Activated CD8-positive, alpha-beta T cell treated with anti-CD3 and anti-CD28 coated beads for 36 hours (primary cell): Measurements from ENCODE around the gene GPC5. TPM values are rescaled to one million over a fixed set of nuclear protein-coding genes. Genes with fewer than 3 reads are reported as not detected.

Source experiments
- ATAC-seq: fragments of 200-7000 bp; cut with Tn5 transposase; one replicate; pipeline ENCODE4 v1.10.0; 2021; ENCODE audit warnings: mild to moderate bottlenecking, moderate library complexity
- CTCF ChIA-PET: fragments of 350-600 bp; sonication (Branson Sonifier 250); formaldehyde crosslinking; loops from one replicate; lab custom pipeline; 2021; ENCODE audit warnings: antibody characterized with exemption; lab: Charles Lee
- POLR2A ChIA-PET: fragments of 350-600 bp; sonication (Branson Sonifier 250); formaldehyde crosslinking; loops from one replicate; lab custom pipeline; 2021; ENCODE audit warnings: antibody characterized with exemption; lab: Charles Lee
- DNase-seq: peaks from one replicate; pipeline ENCODE4 v3.0.0-alpha.2; 2020
- H3K27ac Mint-ChIP-seq: one replicate; pipeline ENCODE4 v1.8.0; 2021; ENCODE audit warnings: mild to moderate bottlenecking, mixed read lengths
- H3K27me3 Mint-ChIP-seq: one replicate; pipeline ENCODE4 v1.8.0; 2021; ENCODE audit warnings: mixed read lengths
- H3K36me3 Mint-ChIP-seq: one replicate; pipeline ENCODE4 v1.8.0; 2021; ENCODE audit warnings: low read depth, mixed read lengths
- H3K4me1 Mint-ChIP-seq: one replicate; pipeline ENCODE4 v1.8.0; 2021; ENCODE audit warnings: low read depth, mixed read lengths
- H3K4me3 Mint-ChIP-seq: one replicate; pipeline ENCODE4 v1.8.0; 2021; ENCODE audit warnings: mild to moderate bottlenecking, moderate library complexity, mixed read lengths
- H3K9me3 Mint-ChIP-seq: one replicate; pipeline ENCODE4 v1.8.0; 2021; ENCODE audit warnings: mixed read lengths
- CTCF ChIP-seq: fragments of 200-600 bp; IDR thresholded peaks from one replicate; pipeline ENCODE4 v1.8.0; 2022; ENCODE audit warnings: antibody characterized with exemption, mild to moderate bottlenecking
- intact Hi-C: fragments of 100-400 bp; cut with micrococcal nuclease; formaldehyde crosslinking; loops from one replicate; pipeline ENCODE4 v1.10.0; 2022
- total RNA-seq, 2 experiments: library from RNA; stranded (reverse); gene quantifications; one replicate each; pipeline ENCODE4 v1.2.3, GENCODE V29; 2021

GPC5 gene
- total RNA-seq, 2 experiments from 2014 or later = 0.13 to 0.14 TPM

- intact Hi-C loops = no loop called here
- no peaks in the 10 kb centered on the region for H3K27me3 Mint-ChIP-seq
- no peak overlapping the region for H3K27ac Mint-ChIP-seq
Measured at GRCh38 chr13:91648012-91648411, 249.6 kb downstream of the GPC5 start.

GRCh38 chr13:91649456-91649855 is 251.0 kb downstream of the GPC5 start:
- H3K9me3 Mint-ChIP-seq = peaks cover 2% of the 10 kb centered on the region
- no peaks in the 10 kb centered on the region for H3K27me3 Mint-ChIP-seq
- intact Hi-C loops = no loop called here
- no peaks in the 10 kb centered on the region for H3K36me3 Mint-ChIP-seq
- ChIA-PET CTCF (no interaction called here), POLR2A (no interaction called here)
- ATAC-seq (no peak), DNase-seq (no peak)
- no peak overlapping the region for H3K27ac Mint-ChIP-seq
- no peak for TF ChIP-seq CTCF
- H3K4me1 Mint-ChIP-seq = no peaks in the 10 kb centered on the region
- H3K4me3 Mint-ChIP-seq = no peak overlapping the region

More at GRCh38 chr13:91648012-91648411, 249.6 kb downstream of the GPC5 start:
- Mint-ChIP-seq H3K4me3 (no peak overlapping the region), H3K36me3 (no peaks in the 10 kb centered on the region), H3K9me3 (peaks cover 2% of the 10 kb centered on the region), H3K4me1 (no peaks in the 10 kb centered on the region)
- CTCF ChIA-PET = no interaction called here
- ATAC-seq (no peak), DNase-seq (no peak)
- POLR2A ChIA-PET = no interaction called here
- TF ChIP-seq CTCF = no peak

- Mint-ChIP-seq H3K4me3 (no peak overlapping the region), H3K36me3 (no peaks in the 10 kb centered on the region), H3K27me3 (no peaks in the 10 kb centered on the region), H3K4me1 (no peaks in the 10 kb centered on the region), H3K9me3 (peaks cover 2% of the 10 kb centered on the region), H3K27ac (no peak overlapping the region)
- ChIA-PET CTCF (no interaction called here), POLR2A (no interaction called here)
- ATAC-seq (no peak), DNase-seq (no peak)
- no peak for TF ChIP-seq CTCF
- intact Hi-C loops = no loop called here
Measured at GRCh38 chr13:91652404-91653301, 254.2 kb downstream of the GPC5 start.

- H3K4me1 Mint-ChIP-seq = no peaks in the 10 kb centered on the region
- H3K36me3 Mint-ChIP-seq = no peaks in the 10 kb centered on the region
- no peak overlapping the region for H3K27ac Mint-ChIP-seq
- no peak for TF ChIP-seq CTCF
- intact Hi-C loops = no loop called here
- no peaks in the 10 kb centered on the region for H3K9me3 Mint-ChIP-seq
- CTCF ChIA-PET = no interaction called here
- H3K4me3 Mint-ChIP-seq = no peak overlapping the region
- no peak for DNase-seq
- no peaks in the 10 kb centered on the region for H3K27me3 Mint-ChIP-seq
- POLR2A ChIA-PET = no interaction called here
- no peak for ATAC-seq
Measured at GRCh38 chr13:91655731-91656130, 257.3 kb downstream of the GPC5 start.

GRCh38 chr13:91657283-91657682 is 258.9 kb downstream of the GPC5 start:
- no peak for DNase-seq
- ChIA-PET POLR2A (no interaction called here), CTCF (no interaction called here)
- Mint-ChIP-seq H3K4me1 (no peaks in the 10 kb centered on the region), H3K36me3 (no peaks in the 10 kb centered on the region), H3K4me3 (no peak overlapping the region), H3K9me3 (no peaks in the 10 kb centered on the region), H3K27me3 (no peaks in the 10 kb centered on the region), H3K27ac (no peak overlapping the region)
- TF ChIP-seq CTCF = no peak
- ATAC-seq = no peak
- intact Hi-C loops = no loop called here
